Endothelial cell (in vitro differentiated cells): ENCODE data around the gene LRRC18. TPM values are rescaled to one million over a fixed set of nuclear protein-coding genes. Genes with fewer than 3 reads are reported as not detected.

Source experiments
- DNase-seq: peaks from one replicate; pipeline ENCODE4 v3.0.0; 2021; ENCODE audit warnings: low spot score
- H3K27ac Mint-ChIP-seq: one replicate; pipeline ENCODE4 v1.8.0; 2021; ENCODE audit warnings: mixed read lengths, inconsistent platforms; ENCODE audit not compliant: unreplicated experiment
- H3K27me3 Mint-ChIP-seq: one replicate; pipeline ENCODE4 v1.8.0; 2021; ENCODE audit warnings: mild to moderate bottlenecking, moderate library complexity, mixed read lengths, inconsistent platforms; ENCODE audit not compliant: unreplicated experiment
- H3K36me3 Mint-ChIP-seq: one replicate; pipeline ENCODE4 v1.8.0; 2021; ENCODE audit warnings: mild to moderate bottlenecking, low read depth, mixed read lengths, inconsistent platforms; ENCODE audit not compliant: unreplicated experiment
- H3K4me1 Mint-ChIP-seq: one replicate; pipeline ENCODE4 v1.8.0; 2021; ENCODE audit warnings: mild to moderate bottlenecking, mixed read lengths, inconsistent platforms; ENCODE audit not compliant: unreplicated experiment
- H3K4me3 Mint-ChIP-seq: one replicate; pipeline ENCODE4 v1.8.0; 2021; ENCODE audit warnings: mild to moderate bottlenecking, mixed read lengths, inconsistent platforms; ENCODE audit not compliant: unreplicated experiment
- H3K9me3 Mint-ChIP-seq: one replicate; pipeline ENCODE4 v1.8.0; 2021; ENCODE audit warnings: mixed read lengths, inconsistent platforms; ENCODE audit not compliant: unreplicated experiment
- CTCF ChIP-seq: fragments of 200-600 bp; sonication (generic); IDR thresholded peaks from one replicate; pipeline ENCODE4 v1.5.0; 2021; ENCODE audit warnings: antibody characterized with exemption; ENCODE audit not compliant: unreplicated experiment
- total RNA-seq: library from RNA; stranded (reverse); fragmentation: NEBNext Ultra II Directional; extraction: Animal tissue kit (Norgen Biotek cat#: 25700); gene quantifications from one replicate; pipeline ENCODE4 v1.2.1, GENCODE V29; 2021; ENCODE audit not compliant: unreplicated experiment

The LRRC18 gene
- total RNA-seq, 1 donor from 2014 or later: not detected

- H3K27me3 Mint-ChIP-seq: no peaks in the 10 kb centered on the region
- H3K9me3 Mint-ChIP-seq: no peaks in the 10 kb centered on the region
- H3K36me3 Mint-ChIP-seq: no peaks in the 10 kb centered on the region
- no peak overlapping the region for H3K27ac Mint-ChIP-seq
- H3K4me1 Mint-ChIP-seq: peaks cover 3% of the 10 kb centered on the region
- no peak overlapping the region for H3K4me3 Mint-ChIP-seq
- DNase-seq: no peak
- no peak for TF ChIP-seq CTCF
These were observed 10.1 kb downstream of the LRRC18 start for GRCh38 chr10:48929413-48929990.

GRCh38 chr10:48926764-48927540 lies 12.7 kb downstream of the LRRC18 start:
- TF ChIP-seq CTCF: no peak
- peaks cover 3% of the 10 kb centered on the region for H3K4me1 Mint-ChIP-seq
- no peak overlapping the region for H3K27ac Mint-ChIP-seq
- no peak overlapping the region for H3K4me3 Mint-ChIP-seq
- DNase-seq: no peak
- H3K27me3 Mint-ChIP-seq: no peaks in the 10 kb centered on the region
- no peaks in the 10 kb centered on the region for H3K9me3 Mint-ChIP-seq
- no peaks in the 10 kb centered on the region for H3K36me3 Mint-ChIP-seq

- Mint-ChIP-seq H3K4me3 (no peak overlapping the region), H3K36me3 (no peaks in the 10 kb centered on the region), H3K27ac (no peak overlapping the region), H3K27me3 (no peaks in the 10 kb centered on the region), H3K9me3 (no peaks in the 10 kb centered on the region), H3K4me1 (peaks cover 3% of the 10 kb centered on the region)
- TF ChIP-seq CTCF: no peak
- no peak for DNase-seq
These were observed 13.4 kb downstream of the LRRC18 start for GRCh38 chr10:48926255-48926654.

- TF ChIP-seq CTCF: no peak
- no peaks in the 10 kb centered on the region for H3K36me3 Mint-ChIP-seq
- no peaks in the 10 kb centered on the region for H3K9me3 Mint-ChIP-seq
- H3K4me1 Mint-ChIP-seq: no peaks in the 10 kb centered on the region
- no peak overlapping the region for H3K27ac Mint-ChIP-seq
- H3K4me3 Mint-ChIP-seq: no peak overlapping the region
- H3K27me3 Mint-ChIP-seq: no peaks in the 10 kb centered on the region
- DNase-seq: no peak
These were observed 14.7 kb downstream of the LRRC18 start for GRCh38 chr10:48924988-48925387.

- TF ChIP-seq CTCF: no peak
- Mint-ChIP-seq H3K4me3 (no peak overlapping the region), H3K27ac (no peak overlapping the region), H3K9me3 (no peaks in the 10 kb centered on the region), H3K27me3 (no peaks in the 10 kb centered on the region), H3K36me3 (no peaks in the 10 kb centered on the region), H3K4me1 (no peaks in the 10 kb centered on the region)
- no peak for DNase-seq
These were observed 15.9 kb downstream of the LRRC18 start for GRCh38 chr10:48923748-48924147.
